ENCODE results near the gene CARTPT.

DNA sequence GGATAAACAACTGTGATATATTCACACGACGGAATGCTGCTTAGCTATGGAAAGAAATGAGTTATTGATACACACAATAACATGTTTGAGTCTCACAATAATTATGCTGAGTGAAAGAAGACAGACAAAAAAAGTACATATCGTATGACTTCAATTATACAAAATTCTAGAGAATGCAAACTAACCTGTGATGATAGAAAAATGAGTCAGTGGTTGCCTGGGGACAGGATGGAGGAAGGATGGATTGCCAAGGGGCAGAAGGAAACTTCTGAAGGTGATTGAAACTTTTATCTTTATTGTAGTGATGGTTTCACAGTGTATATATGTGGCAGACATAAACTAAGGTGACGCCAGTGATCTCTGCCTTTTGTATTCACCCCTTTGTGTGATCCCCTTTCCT, 7.5 kb upstream of the CARTPT start:
- TF ChIP-seq, protein P1, sequence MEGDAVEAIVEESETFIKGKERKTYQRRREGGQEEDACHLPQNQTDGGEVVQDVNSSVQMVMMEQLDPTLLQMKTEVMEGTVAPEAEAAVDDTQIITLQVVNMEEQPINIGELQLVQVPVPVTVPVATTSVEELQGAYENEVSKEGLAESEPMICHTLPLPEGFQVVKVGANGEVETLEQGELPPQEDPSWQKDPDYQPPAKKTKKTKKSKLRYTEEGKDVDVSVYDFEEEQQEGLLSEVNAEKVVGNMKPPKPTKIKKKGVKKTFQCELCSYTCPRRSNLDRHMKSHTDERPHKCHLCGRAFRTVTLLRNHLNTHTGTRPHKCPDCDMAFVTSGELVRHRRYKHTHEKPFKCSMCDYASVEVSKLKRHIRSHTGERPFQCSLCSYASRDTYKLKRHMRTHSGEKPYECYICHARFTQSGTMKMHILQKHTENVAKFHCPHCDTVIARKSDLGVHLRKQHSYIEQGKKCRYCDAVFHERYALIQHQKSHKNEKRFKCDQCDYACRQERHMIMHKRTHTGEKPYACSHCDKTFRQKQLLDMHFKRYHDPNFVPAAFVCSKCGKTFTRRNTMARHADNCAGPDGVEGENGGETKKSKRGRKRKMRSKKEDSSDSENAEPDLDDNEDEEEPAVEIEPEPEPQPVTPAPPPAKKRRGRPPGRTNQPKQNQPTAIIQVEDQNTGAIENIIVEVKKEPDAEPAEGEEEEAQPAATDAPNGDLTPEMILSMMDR (IDR thresholded peaks at IDR 0.05; ENCODE audit: poor library complexity) = no peak
- TF ChIP-seq EZH2phosphoT487 (IDR thresholded peaks at IDR 0.05; ENCODE audit: low read depth, severe bottlenecking, unreplicated experiment) = no peak

Measured in hepatocyte (in vitro differentiated cells).